ENCODE results near the gene FABP6. TPM values are rescaled to one million over a fixed set of nuclear protein-coding genes. Genes with fewer than 3 reads are reported as not detected.

FABP6 gene
- total RNA-seq, 1 experiment from 2014 or later: 5.2 TPM

GRCh38 chr5:160187091-160187490, 42.2 kb upstream of the FABP6 start:
- DNase-seq: peak; percentile 52
- peak overlapping the region; percentile 39 for H3K27ac ChIP-seq (ENCODE audit: insufficient read length, low read depth, low read length)

More at GRCh38 chr5:160187091-160187490, 42.2 kb upstream of the FABP6 start:
- H3K9me3 Mint-ChIP-seq: peaks cover 21 to 23% of the 10 kb centered on the region in 2 experiments
- H3K27me3 ChIP-seq (ENCODE audit: insufficient read depth, low read length): no peaks in the 10 kb centered on the region
- H3K79me1 ChIP-seq (ENCODE audit: insufficient read depth, low read depth, low read length, poor library complexity, severe bottlenecking): no peaks in the 10 kb centered on the region
- peaks cover 7% of the 10 kb centered on the region for H3K27me3 Mint-ChIP-seq (ENCODE audit: low read depth)
- no peak overlapping the region; the same call in 1 of the 2 replicates for H3K14ac ChIP-seq (ENCODE audit: insufficient read depth, low read length)
- TF ChIP-seq CTCF (conservative IDR thresholded peaks at IDR 0.05): no peak
- H3K79me2 ChIP-seq (ENCODE audit: insufficient read depth, low read length): no peaks in the 10 kb centered on the region
- no peak overlapping the region; the same call in 1 of the 2 replicates for H3K4ac ChIP-seq (ENCODE audit: low read depth, low read length)
- no peak overlapping the region for H4K5ac ChIP-seq (ENCODE audit: insufficient read length, low read depth, low read length)
- peak overlapping the region in 2 of 3 experiments; percentile 88 to 94; a peak in 6 of 7 replicates for H3K27ac Mint-ChIP-seq
- H2BK5ac ChIP-seq (ENCODE audit: insufficient read length, low read length): no peak overlapping the region
- no peak overlapping the region for H2AK5ac ChIP-seq (ENCODE audit: insufficient read length, low read length)
- H2BK20ac ChIP-seq (ENCODE audit: low read depth, low read length, poor library complexity, severe bottlenecking): no peak overlapping the region
- H3K9ac ChIP-seq (ENCODE audit: extremely low read depth, insufficient read length, low read length): no peak overlapping the region
- no peak overlapping the region for H3T11ph ChIP-seq (ENCODE audit: low read length)
- no peak overlapping the region for H3K56ac ChIP-seq (ENCODE audit: insufficient read length, low read depth, low read length)
- no peaks in the 10 kb centered on the region for H4K20me1 ChIP-seq (ENCODE audit: control insufficient read depth, insufficient read depth, insufficient read length)
- peaks cover 4% of the 10 kb centered on the region for H3K9me3 ChIP-seq (ENCODE audit: control insufficient read depth, low read depth, low read length)
- H4K91ac ChIP-seq (ENCODE audit: insufficient read length, low read depth, low read length): peak overlapping the region; percentile 71
- H3K4me3 Mint-ChIP-seq: peak overlapping the region in 1 of 2 experiments; percentile 65; a peak in 3 of 5 replicates
- H3K36me3 Mint-ChIP-seq (ENCODE audit: insufficient read depth in 1 of 3, low read depth in 3 of 3): peaks cover 16 to 22% (median 16%) of the 10 kb centered on the region in 3 experiments
- H4K8ac ChIP-seq (replicated peaks; ENCODE audit: insufficient read length, low read depth, low read length): no peak overlapping the region
- no peak overlapping the region for H2AFZ ChIP-seq (ENCODE audit: low read length)
- H3K18ac ChIP-seq (ENCODE audit: insufficient read length, low read depth, low read length): no peak overlapping the region
- H3K23ac ChIP-seq (ENCODE audit: insufficient read length, low read depth, low read length): no peak overlapping the region
- H3K4me1 Mint-ChIP-seq: peaks cover 11 to 26% of the 10 kb centered on the region in 2 experiments
- no peaks in the 10 kb centered on the region; the same call in 1 of the 2 replicates for H3K4me1 ChIP-seq (ENCODE audit: insufficient read depth, low read length)
- H2BK12ac ChIP-seq (ENCODE audit: insufficient read length, low read depth, low read length): no peak overlapping the region
- no peak overlapping the region for H3K4me2 ChIP-seq (ENCODE audit: insufficient read depth, insufficient read length, low read length)
- WGBS (ENCODE audit: extremely low coverage, insufficient read length, low lambda C conversion rate): no CpG with 5 or more reads among the region's 5 CpGs
- peak overlapping the region; percentile 19 for H2BK120ac ChIP-seq (ENCODE audit: low read depth, low read length, poor library complexity, severe bottlenecking)
- H3K23me2 ChIP-seq (ENCODE audit: insufficient read length, low read depth, low read length, poor library complexity, severe bottlenecking): no peaks in the 10 kb centered on the region
- no peak overlapping the region for H2BK15ac ChIP-seq (ENCODE audit: low read depth, low read length)

All from H9 (cell line).